ENCODE measurements around the gene DENR.

Gene DENR

DNA sequence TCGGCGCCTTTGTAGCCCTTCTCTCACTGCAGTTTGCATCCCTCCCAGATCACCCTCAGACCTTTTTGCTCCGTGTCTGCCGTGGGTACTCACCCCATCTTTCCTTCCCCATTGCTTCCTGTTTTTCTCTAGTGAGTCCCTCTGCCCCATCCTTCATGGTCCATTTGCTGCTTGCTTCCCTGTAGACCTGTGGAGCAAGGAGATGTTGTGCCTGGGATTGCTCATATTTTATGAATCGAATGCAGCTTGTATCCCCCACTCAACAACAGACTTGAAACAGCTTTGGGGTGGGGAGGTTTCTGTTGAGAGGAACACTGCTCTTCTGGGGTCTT is 661 bp downstream of the DENR start:
- peak in 1 of 2 experiments; percentile 32 for DNase-seq (ENCODE audit: low read depth in 1 of 2, low spot score in 1 of 2)

DNA sequence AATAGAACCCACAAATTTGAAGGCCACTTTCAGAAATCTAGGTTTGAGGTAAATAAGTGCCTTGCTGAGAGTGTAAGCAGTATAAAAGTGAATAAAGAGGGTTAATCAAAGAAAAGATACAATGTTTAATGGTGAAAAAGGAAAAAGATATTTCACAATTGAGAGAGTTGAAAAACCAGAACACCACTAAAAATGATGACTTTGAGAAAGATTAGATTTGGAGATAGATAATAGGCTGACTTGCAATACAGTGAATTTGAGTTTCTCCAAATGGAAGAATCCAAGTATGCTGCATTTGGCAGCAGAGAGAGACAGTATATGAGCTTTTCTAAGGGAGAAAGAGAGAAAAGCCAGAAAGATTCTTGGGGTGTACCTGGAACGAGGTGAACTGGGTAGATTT is 2.2 kb downstream of the DENR start:
- H3K27ac ChIP-seq (replicated peaks): no peak overlapping the region
- DNase-seq (ENCODE audit: low read depth in 1 of 2, low spot score in 1 of 2): no peak
- H3K27me3 ChIP-seq (ENCODE audit: insufficient read depth, poor library complexity, severe bottlenecking): no peaks in the 10 kb centered on the region
- no peak overlapping the region for H3K4me3 ChIP-seq (replicated peaks; ENCODE audit: insufficient read depth, low read length)
- TF ChIP-seq, protein P1, sequence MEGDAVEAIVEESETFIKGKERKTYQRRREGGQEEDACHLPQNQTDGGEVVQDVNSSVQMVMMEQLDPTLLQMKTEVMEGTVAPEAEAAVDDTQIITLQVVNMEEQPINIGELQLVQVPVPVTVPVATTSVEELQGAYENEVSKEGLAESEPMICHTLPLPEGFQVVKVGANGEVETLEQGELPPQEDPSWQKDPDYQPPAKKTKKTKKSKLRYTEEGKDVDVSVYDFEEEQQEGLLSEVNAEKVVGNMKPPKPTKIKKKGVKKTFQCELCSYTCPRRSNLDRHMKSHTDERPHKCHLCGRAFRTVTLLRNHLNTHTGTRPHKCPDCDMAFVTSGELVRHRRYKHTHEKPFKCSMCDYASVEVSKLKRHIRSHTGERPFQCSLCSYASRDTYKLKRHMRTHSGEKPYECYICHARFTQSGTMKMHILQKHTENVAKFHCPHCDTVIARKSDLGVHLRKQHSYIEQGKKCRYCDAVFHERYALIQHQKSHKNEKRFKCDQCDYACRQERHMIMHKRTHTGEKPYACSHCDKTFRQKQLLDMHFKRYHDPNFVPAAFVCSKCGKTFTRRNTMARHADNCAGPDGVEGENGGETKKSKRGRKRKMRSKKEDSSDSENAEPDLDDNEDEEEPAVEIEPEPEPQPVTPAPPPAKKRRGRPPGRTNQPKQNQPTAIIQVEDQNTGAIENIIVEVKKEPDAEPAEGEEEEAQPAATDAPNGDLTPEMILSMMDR (IDR thresholded peaks at IDR 0.05; ENCODE audit: insufficient read depth, low read length): no peak
- TF ChIP-seq GABPA (IDR thresholded peaks at IDR 0.05; ENCODE audit: low read depth) (no peak), POLR2AphosphoS5 (IDR thresholded peaks at IDR 0.05; ENCODE audit: low read depth) (no peak), SPI1 (IDR thresholded peaks at IDR 0.05; ENCODE audit: borderline replicate concordance, low read depth) (no peak)
- TF ChIP-seq, protein P2, sequence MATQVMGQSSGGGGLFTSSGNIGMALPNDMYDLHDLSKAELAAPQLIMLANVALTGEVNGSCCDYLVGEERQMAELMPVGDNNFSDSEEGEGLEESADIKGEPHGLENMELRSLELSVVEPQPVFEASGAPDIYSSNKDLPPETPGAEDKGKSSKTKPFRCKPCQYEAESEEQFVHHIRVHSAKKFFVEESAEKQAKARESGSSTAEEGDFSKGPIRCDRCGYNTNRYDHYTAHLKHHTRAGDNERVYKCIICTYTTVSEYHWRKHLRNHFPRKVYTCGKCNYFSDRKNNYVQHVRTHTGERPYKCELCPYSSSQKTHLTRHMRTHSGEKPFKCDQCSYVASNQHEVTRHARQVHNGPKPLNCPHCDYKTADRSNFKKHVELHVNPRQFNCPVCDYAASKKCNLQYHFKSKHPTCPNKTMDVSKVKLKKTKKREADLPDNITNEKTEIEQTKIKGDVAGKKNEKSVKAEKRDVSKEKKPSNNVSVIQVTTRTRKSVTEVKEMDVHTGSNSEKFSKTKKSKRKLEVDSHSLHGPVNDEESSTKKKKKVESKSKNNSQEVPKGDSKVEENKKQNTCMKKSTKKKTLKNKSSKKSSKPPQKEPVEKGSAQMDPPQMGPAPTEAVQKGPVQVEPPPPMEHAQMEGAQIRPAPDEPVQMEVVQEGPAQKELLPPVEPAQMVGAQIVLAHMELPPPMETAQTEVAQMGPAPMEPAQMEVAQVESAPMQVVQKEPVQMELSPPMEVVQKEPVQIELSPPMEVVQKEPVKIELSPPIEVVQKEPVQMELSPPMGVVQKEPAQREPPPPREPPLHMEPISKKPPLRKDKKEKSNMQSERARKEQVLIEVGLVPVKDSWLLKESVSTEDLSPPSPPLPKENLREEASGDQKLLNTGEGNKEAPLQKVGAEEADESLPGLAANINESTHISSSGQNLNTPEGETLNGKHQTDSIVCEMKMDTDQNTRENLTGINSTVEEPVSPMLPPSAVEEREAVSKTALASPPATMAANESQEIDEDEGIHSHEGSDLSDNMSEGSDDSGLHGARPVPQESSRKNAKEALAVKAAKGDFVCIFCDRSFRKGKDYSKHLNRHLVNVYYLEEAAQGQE (IDR thresholded peaks at IDR 0.05; ENCODE audit: insufficient replicate concordance, low read depth): no peak

More for the DNA sequence above, 661 bp downstream of the DENR start:
- Histone ChIP-seq H3K4me3 (replicated peaks; ENCODE audit: insufficient read depth, low read length) (peak overlapping the region; percentile 69), H3K27me3 (ENCODE audit: insufficient read depth, poor library complexity, severe bottlenecking) (no peaks in the 10 kb centered on the region), H3K27ac (replicated peaks) (peak overlapping the region; percentile 83)
- TF ChIP-seq GABPA (IDR thresholded peaks at IDR 0.05; ENCODE audit: low read depth) (no peak), SPI1 (IDR thresholded peaks at IDR 0.05; ENCODE audit: borderline replicate concordance, low read depth) (no peak), POLR2AphosphoS5 (IDR thresholded peaks at IDR 0.05; ENCODE audit: low read depth) (no peak)
- TF ChIP-seq, protein P1 (IDR thresholded peaks at IDR 0.05; ENCODE audit: insufficient read depth, low read length): no peak
- TF ChIP-seq, protein P2 (IDR thresholded peaks at IDR 0.05; ENCODE audit: insufficient replicate concordance, low read depth): no peak

DNA sequence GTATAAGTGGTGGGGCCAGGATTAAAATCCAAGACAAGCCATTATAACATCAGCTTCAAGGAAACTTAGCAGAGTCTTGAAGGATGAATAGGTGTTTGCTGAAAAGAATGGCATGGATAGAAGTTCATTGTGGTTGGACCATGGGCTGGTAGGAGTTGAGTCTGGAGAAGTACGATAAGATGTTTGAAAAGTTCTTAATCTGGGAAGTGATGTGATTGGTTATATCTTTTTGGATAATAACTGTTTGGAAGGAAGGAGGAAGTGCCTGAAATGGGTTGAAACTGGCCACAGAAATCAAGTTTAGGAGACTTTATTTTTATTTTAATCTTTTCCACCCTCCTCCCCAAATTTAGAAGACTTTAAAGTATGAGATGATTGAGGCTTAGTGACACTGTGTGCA is 4.9 kb downstream of the DENR start:
- TF ChIP-seq SPI1 (IDR thresholded peaks at IDR 0.05; ENCODE audit: borderline replicate concordance, low read depth) (peak; percentile 54), POLR2AphosphoS5 (IDR thresholded peaks at IDR 0.05; ENCODE audit: low read depth) (no peak)

DNA sequence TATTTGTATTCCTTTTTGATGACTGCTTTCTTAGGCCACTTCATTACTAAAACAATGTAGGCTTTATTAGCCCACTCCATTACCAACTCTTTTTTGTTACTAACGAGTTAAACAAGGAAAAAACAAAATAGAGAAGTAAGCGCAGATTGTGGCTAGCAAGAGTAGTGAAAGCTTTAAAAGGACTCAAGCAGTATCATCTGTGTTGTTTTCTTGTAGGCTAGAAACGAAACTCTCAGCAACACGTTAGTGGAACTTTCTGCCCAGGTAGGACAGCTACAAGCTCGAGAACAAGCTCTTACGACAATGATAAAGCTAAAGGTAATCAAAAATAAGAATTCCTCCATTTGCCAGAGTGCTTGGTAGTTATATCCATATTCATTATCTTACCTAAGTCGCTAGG is 32.9 kb downstream of the DENR start:
- TF ChIP-seq, protein P1 (IDR thresholded peaks at IDR 0.05; ENCODE audit: insufficient read depth, low read length): no peak
- no peak for TF ChIP-seq GABPA (IDR thresholded peaks at IDR 0.05; ENCODE audit: low read depth)
- TF ChIP-seq, protein P2 (IDR thresholded peaks at IDR 0.05; ENCODE audit: insufficient replicate concordance, low read depth): no peak
- no peak for TF ChIP-seq SPI1 (IDR thresholded peaks at IDR 0.05; ENCODE audit: borderline replicate concordance, low read depth)
- TF ChIP-seq POLR2AphosphoS5 (IDR thresholded peaks at IDR 0.05; ENCODE audit: low read depth): no peak
- DNase-seq (ENCODE audit: low read depth in 1 of 2, low spot score in 1 of 2): no peak
- no peak overlapping the region for H3K27ac ChIP-seq (replicated peaks)
- no peaks in the 10 kb centered on the region for H3K27me3 ChIP-seq (ENCODE audit: insufficient read depth, poor library complexity, severe bottlenecking)
- no peak overlapping the region for H3K4me3 ChIP-seq (replicated peaks; ENCODE audit: insufficient read depth, low read length)

More for the DNA sequence above, 4.9 kb downstream of the DENR start:
- H3K4me3 ChIP-seq (replicated peaks; ENCODE audit: insufficient read depth, low read length): no peak overlapping the region
- no peaks in the 10 kb centered on the region for H3K27me3 ChIP-seq (ENCODE audit: insufficient read depth, poor library complexity, severe bottlenecking)
- no peak for DNase-seq (ENCODE audit: low read depth in 1 of 2, low spot score in 1 of 2)
- no peak overlapping the region for H3K27ac ChIP-seq (replicated peaks)

Measured in HL-60 (cell line).